ENCODE results near the gene SLCO1B3. TPM values are rescaled to one million over a fixed set of nuclear protein-coding genes. Genes with fewer than 3 reads are reported as not detected.
"Not testable (repeated sequence)": the region's sequence is repeated elsewhere in the genome, so short reads cannot be mapped to it uniquely, and the experiment has no call there.

SLCO1B3 gene, protein sequence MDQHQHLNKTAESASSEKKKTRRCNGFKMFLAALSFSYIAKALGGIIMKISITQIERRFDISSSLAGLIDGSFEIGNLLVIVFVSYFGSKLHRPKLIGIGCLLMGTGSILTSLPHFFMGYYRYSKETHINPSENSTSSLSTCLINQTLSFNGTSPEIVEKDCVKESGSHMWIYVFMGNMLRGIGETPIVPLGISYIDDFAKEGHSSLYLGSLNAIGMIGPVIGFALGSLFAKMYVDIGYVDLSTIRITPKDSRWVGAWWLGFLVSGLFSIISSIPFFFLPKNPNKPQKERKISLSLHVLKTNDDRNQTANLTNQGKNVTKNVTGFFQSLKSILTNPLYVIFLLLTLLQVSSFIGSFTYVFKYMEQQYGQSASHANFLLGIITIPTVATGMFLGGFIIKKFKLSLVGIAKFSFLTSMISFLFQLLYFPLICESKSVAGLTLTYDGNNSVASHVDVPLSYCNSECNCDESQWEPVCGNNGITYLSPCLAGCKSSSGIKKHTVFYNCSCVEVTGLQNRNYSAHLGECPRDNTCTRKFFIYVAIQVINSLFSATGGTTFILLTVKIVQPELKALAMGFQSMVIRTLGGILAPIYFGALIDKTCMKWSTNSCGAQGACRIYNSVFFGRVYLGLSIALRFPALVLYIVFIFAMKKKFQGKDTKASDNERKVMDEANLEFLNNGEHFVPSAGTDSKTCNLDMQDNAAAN
- total RNA-seq: 1 to 10 TPM; 1.2 to 6.6 (median 4.4) TPM

DNA sequence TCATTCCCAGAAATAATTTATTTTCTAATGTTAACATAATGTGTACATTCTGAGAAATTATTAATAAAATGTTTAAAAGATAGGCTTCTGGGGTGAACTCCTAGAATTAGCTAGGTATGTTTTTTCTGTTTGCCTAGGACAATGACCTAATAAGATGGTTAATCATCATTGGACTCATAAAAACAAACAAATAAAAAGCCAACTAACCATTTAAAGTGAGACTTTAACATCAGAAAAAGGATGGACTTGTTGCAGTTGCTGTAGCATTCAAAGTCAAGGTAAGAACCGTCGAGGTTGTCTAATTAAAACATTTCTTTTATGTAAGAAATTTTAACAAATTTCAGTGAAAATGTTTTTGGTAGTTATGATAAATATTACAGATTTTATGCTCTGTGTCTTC is at the start of gene SLCO1B3:
Gene SLCO1B3 (plus strand): TSS at position 219 of the 400 bp plus-strand sequence. CDS start 5,034 bp downstream, outside the sequence.
- WGBS, 2 donors: 93 to 96% methylated on average over 2 of the region's 2 CpGs
- H3K27ac ChIP-seq: no peak within 1 kb of the TSS
- H3K27me3 ChIP-seq: no peaks in the 10 kb centered on the region
- H3K9me3 ChIP-seq: no peaks in the 10 kb centered on the region
- H3K36me3 ChIP-seq: no peaks in the 10 kb centered on the region
- no peak for TF ChIP-seq CTCF (IDR thresholded peaks at IDR 0.05)
- no peak for TF ChIP-seq EP300 (IDR thresholded peaks at IDR 0.05)
- TF ChIP-seq POLR2A (IDR thresholded peaks at IDR 0.05): no peak
- no peak within 1 kb of the TSS for H3K4me3 ChIP-seq
- DNase-seq (ENCODE audit: low spot score in 2 of 2): no peak
- H3K4me1 ChIP-seq: no peaks in the 10 kb centered on the region

- Histone ChIP-seq H3K36me3 (no peaks in the 10 kb centered on the region), H3K27me3 (no peaks in the 10 kb centered on the region), H3K9me3 (peaks cover 0 to 9% (median 0%) of the 10 kb centered on the region in 4 donors), H3K4me1 (no peaks in the 10 kb centered on the region), H3K4me3 (no peak overlapping the region), H3K27ac (no peak overlapping the region)
- DNase-seq (ENCODE audit: low spot score in 2 of 2): no peak
- 68 to 90% methylated on average over 13 to 19 of the region's 20 CpGs for WGBS, 2 donors
- TF ChIP-seq EP300 (IDR thresholded peaks at IDR 0.05) (no peak), POLR2A (IDR thresholded peaks at IDR 0.05) (no peak), CTCF (IDR thresholded peaks at IDR 0.05) (no peak)
These were observed 33.1 kb upstream of the SLCO1B3 start for GRCh38 chr12:20777420-20777819.

- H3K4me1 ChIP-seq: no peaks in the 10 kb centered on the region
- no peaks in the 10 kb centered on the region for H3K27me3 ChIP-seq
- H3K9me3 ChIP-seq: peaks cover 0 to 9% (median 0%) of the 10 kb centered on the region in 4 donors
- 83 to 86% methylated on average over 2 of the region's 2 CpGs for WGBS, 2 donors
- no peak for DNase-seq (ENCODE audit: low spot score in 2 of 2)
- no peak overlapping the region for H3K4me3 ChIP-seq
- no peak overlapping the region for H3K27ac ChIP-seq
- TF ChIP-seq POLR2A (IDR thresholded peaks at IDR 0.05) (no peak), CTCF (IDR thresholded peaks at IDR 0.05) (no peak), EP300 (IDR thresholded peaks at IDR 0.05) (no peak)
- no peaks in the 10 kb centered on the region for H3K36me3 ChIP-seq
These were observed 31.5 kb upstream of the SLCO1B3 start for GRCh38 chr12:20778969-20779368.

GRCh38 chr12:20779971-20780370 is 30.5 kb upstream of the SLCO1B3 start:
- not testable (repeated sequence) for DNase-seq (ENCODE audit: low spot score in 2 of 2); H3K36me3 ChIP-seq; H3K4me3 ChIP-seq; H3K27ac ChIP-seq; H3K9me3 ChIP-seq; H3K27me3 ChIP-seq; H3K4me1 ChIP-seq
- 72 to 80% methylated on average over 3 of the region's 3 CpGs for WGBS, 2 donors

DNA sequence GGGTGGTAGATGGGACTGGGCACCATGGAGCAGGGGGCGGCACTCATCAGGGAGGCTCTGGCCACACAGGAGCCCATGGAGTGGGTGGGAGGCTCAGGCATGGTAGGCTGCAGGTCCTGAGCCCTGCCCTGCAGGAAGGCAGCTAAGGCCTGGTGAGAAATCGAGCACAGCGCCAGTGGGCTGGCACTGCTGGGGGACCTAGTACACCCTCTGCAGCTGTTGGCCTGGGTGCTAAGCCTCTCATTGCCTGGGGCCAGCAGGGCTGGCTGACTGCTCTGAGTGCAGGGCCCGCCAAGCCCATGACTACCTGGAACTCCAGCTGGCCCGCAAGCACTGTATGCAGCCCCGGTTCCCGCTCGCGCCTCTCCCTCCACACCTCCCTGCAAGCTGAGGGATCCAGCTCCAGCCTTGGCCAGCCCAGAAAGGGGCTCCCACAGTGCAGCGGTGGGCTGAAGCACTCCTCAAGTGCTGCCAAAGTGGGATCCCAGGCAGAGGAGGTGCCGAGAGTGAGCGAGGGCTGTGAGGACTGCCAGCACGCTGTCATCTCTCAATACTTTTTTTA is 26.6 kb upstream of the SLCO1B3 start:
- not testable (repeated sequence) for H3K36me3 ChIP-seq; H3K4me1 ChIP-seq; H3K27ac ChIP-seq; DNase-seq (ENCODE audit: low spot score in 2 of 2); H3K4me3 ChIP-seq; H3K27me3 ChIP-seq; H3K9me3 ChIP-seq
- 97 to 98% methylated on average over 11 of the region's 13 CpGs for whole genome bisulfite sequencing, 2 donors

- H3K4me1 ChIP-seq: no peaks in the 10 kb centered on the region
- H3K36me3 ChIP-seq: no peaks in the 10 kb centered on the region
- WGBS, 2 donors: 97 to 100% methylated on average over 1 of the region's 1 CpG
- H3K9me3 ChIP-seq: no peaks in the 10 kb centered on the region
- H3K27ac ChIP-seq: no peak overlapping the region
- DNase-seq (ENCODE audit: low spot score in 2 of 2): no peak
- no peak for TF ChIP-seq POLR2A (IDR thresholded peaks at IDR 0.05)
- TF ChIP-seq EP300 (IDR thresholded peaks at IDR 0.05): no peak
- TF ChIP-seq CTCF (IDR thresholded peaks at IDR 0.05): no peak
- H3K4me3 ChIP-seq: no peak overlapping the region
- no peaks in the 10 kb centered on the region for H3K27me3 ChIP-seq
These were observed 17.5 kb upstream of the SLCO1B3 start for GRCh38 chr12:20792971-20793370.
